ENCODE data around the gene MLIP.
"Not testable (repeated sequence)": the region's sequence is repeated elsewhere in the genome, so short reads cannot be mapped to it uniquely, and the experiment has no call there.

Gene MLIP

DNA sequence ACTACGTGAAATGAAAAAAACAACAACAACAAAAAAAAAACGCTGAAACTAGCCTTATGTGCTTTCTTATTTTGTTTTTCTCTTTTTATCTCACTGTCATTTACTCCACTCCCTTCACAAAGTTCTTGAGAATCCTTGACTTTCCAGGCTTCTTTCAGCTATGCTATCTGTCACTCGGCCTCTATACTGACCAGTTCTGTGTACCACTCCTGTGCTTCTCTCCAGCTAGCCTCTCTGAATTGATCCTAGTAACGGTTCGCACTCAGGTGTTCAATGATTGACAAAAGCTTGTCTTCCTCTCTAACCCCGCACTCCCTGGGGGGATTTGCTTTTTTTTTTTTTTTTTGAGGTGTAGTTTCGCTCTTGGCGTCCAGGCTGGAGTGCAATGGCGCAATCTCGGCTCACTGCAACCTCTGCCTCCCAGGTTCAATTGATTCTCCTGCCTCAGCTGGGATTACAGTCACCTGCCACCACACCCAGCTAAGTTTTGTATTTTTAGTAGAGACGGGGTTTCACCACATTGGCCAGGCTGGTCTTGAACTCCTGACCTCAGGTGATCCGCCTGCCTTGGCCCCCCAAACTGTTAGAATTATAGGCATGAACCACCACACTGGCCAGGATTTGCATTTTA, 31.8 kb downstream of the MLIP start:
- DNase-seq (ENCODE audit: low spot score), result no peak

DNA sequence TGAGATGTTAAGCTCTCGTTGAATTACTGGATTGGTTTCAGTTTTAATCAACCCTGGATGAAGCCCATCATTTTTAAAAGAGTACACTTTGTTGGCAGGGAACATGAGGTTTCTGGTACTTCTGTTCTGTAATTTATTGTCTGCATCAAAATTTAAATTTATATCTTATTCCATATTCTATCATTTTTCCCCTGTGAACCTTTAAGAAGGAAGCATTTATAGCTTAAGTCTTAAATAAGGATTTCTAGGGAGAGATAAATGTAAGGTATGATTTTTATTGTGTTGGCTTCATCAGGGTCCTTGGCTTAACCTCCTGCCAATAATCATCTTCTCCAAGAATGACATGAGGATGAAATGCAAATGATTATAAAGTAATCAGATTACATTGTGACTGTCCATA, 40.6 kb downstream of the MLIP start:
- no peak for DNase-seq (ENCODE audit: low spot score)

DNA sequence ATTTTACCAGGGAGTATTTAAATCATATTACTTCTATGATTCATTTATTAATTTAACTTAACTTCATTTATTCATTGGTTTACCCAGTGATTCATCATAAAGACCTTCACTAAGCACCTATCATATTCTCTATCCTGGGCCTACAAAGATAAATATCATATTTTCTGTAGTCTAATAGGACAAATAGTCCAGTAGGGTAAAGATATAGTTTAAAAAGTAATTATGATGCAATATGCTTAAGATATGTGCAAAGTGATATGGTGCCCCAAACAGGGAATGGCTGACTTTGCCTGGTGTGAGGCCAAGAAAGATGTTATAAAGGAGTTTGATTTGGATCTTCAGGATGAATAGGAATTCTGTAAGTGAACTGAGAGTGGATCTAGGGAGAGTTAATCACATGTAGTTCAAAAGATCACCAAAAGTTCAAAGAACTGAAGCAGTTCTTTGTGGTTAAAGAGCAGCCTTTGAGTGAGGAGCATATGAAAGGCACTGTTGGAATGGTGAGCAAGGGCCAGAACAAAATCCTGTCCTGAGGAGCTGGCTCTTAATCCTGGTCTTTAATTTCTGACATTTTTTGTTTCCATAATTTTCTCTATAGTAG, 45.5 kb downstream of the MLIP start:
- DNase-seq (ENCODE audit: low spot score), result no peak

DNA sequence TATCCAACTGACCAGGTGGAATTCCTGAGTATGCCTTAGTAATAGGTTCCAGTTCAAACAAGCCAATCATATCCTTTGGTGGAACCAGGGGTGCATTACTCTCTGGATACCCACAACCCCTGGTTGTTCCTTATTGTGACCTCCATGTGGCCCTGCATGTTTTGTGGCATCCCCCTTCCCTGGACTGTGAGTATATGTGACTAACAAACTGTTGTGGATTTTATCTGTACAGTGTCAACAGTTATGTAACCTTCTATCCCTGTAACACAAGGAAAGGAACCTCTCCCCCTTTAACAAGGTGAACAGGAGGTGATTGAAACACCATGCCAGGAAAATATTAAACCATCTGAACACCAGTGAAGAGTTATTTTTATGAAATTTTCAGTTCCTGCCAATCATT, 46.2 kb downstream of the MLIP start:
- DNase-seq (ENCODE audit: low spot score), result no peak

DNA sequence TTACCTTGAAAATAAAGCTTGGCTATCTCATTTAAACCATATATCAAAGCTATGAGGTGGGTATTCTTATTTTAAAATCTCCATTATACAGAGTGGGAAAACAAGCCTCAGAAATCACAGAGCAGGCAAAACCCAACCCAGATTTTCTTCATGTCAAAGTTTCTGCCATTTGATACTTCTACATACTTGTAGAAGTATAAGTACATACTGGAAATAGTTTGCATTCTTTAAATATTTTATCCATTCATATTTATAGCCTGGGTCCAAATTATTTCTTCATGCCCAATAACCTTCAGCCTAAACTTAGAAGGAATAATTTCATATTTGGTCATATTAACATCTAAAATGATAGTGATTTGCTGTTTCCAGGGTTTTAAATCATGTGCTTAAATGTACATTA, 61.8 kb downstream of the MLIP start:
- no peak for DNase-seq (ENCODE audit: low spot score)

DNA sequence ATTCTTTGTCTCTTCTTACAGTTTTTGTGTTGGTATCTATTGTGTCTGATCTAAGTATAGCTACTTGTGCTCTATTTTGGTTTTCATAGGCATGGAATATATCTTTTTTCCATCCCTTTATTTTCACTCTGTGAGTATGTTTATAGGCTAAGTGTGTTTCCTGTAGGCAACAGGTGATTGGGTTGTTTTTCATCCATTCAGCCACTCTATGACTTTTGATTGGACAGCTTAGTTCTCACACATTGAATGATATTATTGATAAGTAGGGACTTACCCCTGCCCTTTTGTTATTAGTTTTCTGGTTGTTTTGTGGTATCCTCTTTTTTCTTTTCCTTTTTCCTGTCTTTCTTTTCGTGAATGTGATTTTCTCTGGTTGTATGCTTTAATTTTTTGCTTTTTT, 67.9 kb downstream of the MLIP start:
- no peak for DNase-seq (ENCODE audit: low spot score)

DNA sequence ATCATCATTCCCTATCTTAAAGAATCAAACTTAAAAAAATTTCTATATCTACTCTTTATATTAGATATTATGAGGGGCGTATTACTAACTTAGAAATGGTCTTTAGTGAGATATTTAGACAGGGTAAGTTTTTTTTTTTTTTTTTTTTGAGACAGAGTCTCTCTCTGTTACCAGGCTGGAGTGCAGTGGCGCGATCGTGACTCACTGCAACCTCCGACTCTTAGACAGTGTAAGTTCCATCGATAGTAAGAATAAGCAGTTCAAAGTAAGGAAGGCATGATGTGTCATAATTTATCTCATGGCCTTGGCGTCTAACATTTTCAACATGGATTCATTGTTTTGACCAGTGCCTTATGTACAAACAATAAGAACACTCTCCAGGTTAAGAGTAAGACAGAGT, 72.4 kb downstream of the MLIP start:
- no peak for DNase-seq (ENCODE audit: low spot score)

DNA sequence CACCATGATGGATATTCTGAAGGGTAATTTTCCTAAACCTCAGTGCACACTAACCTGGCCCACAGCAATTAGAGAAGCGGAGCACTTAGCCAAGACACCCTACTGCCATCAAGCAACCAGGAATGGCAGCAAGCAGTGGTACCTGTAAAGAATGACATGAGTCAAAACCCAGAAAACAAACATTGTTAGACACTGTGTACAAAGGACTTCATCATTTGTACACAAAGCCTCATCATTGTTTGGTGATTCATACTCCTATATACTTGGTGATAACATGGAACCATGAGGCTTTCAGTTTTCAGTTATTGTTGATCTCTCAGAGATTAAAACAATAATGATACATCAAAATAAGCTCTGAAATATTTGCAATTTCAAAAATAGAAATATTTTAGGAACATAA, 74.6 kb downstream of the MLIP start:
- DNase-seq (ENCODE audit: low spot score), result no peak

DNA sequence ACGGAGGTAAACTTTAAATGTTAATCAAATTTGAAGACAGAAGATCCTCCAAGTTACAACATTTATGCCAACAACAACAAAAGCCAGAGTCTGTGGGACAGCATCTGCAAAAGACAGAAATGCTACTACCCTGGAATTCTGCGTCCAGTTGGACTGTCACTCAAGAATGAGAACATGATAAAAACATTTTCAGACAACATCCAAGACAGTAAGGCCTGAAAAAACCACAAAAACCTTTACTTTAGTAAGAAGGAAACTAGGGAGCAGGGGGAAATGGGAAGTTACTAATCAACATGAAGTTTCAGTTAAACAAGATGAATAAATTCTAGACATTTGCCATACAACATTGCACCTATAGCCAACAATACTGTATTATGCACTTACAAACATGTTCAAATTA, 77.6 kb downstream of the MLIP start:
- DNase-seq (ENCODE audit: low spot score), result no peak

DNA sequence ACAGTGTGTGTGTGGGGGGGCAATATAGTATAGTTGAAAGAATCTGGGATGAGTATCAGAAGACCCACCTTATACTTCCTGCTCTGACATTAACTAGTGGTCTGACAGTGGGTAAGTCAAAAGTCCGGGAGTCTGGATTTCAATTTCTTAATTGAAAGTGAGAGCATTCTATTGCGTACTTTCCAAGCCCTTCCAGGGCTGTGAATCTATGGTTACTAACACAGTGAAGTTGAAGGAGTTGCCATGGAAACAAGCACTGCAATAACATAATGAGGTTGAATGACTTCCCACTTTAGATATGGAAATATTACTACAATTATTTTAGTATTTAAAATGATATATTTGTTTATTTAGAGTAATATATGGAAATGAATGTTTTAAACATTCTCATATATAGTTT, 80.2 kb downstream of the MLIP start:
- DNase-seq (ENCODE audit: low spot score), result no peak

DNA sequence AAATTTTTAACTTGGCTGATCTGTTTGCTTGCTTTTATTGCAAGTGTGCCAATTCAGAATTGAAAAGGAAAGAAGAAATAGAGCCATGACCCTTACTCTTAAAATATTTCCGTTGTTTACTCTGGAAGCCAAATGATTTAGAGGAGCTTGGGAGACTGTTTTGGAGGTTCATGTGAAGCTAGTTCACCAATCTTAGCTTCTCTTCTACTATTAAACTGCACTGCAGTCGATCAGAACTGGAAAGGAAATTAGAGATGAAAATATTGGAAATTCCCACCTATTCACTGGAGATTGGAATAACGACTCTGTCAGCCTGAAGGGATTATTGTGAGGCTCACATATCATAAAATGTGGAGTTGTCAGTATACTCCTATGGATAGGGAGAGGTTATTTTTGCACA, 81.8 kb downstream of the MLIP start:
- DNase-seq (ENCODE audit: low spot score), result no peak

DNA sequence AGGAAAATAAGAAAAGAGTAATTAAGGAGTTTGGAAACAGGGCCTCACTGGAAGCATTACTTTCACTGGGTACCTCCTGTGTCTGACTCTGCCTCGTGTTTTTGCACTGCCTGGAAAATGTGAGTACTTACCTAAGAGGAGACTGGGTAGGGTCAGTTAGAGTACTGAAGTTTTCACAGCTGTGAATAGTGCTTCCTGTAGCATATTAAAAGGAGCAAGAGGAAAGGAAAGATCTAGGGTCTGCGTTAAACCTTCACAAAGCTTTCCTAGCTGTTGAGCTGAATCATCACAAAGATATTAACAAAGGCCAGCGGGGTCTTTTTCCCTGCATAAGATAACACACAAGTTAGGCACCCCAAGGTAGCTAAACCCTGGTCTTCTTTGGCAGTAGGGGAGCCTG, 82.3 kb downstream of the MLIP start:
- DNase-seq (ENCODE audit: low spot score), result no peak

DNA sequence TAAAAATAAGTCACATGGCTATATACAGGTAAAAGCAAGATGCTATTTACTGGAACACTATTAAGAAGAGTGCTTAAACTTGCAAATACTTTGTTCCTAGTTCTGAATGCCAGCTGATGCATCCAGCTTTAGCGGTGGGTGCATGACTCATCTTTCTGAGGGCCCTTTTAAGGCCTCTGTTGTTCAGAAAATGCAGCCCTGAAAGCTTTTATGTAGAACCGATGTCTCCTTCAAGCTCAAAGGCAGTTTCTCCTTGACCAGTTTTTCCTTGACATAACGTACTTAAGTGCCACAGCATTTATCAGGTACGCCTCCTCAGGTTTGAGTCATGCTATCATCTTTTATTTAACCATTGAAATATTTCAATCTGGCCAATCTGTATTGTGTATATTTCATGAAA, 82.8 kb downstream of the MLIP start:
- no peak for DNase-seq (ENCODE audit: low spot score)

DNA sequence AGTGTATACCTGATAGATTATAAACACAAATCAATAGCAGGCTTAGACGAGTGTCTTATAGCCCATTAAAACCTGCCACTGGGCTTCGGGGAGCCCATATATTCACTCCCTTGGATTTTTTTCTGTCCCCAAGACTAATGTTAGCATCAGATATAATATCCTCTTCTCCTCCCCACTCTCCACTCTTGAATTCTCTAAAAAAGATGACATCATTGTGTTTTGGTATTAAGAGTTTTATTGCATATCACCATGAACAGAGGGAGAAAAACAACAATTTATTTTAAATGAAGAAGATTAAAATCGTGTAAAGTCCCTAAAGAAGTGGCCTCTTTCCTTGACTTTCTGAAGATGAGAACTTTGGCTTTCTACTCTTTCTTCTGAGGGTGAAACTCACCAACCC, 84.4 kb downstream of the MLIP start:
- no peak for DNase-seq (ENCODE audit: low spot score)

DNA sequence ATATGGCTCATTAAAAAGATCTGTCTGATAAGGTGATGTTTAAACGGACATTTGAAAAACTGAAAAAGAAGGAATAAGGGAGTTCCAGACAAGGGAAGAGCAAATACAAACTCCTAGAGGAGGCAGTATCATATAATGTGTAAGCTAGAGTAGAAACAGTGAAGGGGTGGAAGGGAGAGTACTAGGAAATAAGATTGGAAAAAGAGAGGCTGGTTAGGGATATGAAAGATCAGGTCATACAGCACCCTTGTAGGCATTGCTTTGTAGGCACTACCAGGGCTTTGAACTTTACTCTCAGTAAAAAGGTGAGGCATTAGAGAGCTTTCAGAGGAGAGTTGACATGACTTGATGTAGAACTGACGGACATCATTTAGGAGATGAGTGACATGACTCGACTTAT, 85.7 kb downstream of the MLIP start:
- DNase-seq (ENCODE audit: low spot score), result no peak

DNA sequence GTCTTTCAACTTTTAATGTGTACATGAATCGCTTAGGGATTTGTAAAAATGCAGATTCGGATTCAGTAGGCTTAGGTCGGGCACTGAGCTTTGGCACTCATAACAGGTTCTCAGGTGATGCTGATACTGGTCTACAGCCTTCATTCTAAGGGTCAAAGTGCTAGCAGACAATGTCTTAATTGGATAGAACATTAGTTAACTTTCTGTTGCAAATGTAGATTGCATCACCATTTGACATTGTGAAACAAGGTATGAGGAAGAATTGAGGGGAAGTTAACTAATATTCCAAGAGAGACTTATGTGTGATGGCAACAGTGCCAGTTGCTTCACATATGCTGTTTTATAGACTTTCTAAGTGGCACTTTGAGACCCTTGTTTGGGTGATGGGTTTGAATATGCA, 86.9 kb downstream of the MLIP start:
- DNase-seq (ENCODE audit: low spot score), result no peak

DNA sequence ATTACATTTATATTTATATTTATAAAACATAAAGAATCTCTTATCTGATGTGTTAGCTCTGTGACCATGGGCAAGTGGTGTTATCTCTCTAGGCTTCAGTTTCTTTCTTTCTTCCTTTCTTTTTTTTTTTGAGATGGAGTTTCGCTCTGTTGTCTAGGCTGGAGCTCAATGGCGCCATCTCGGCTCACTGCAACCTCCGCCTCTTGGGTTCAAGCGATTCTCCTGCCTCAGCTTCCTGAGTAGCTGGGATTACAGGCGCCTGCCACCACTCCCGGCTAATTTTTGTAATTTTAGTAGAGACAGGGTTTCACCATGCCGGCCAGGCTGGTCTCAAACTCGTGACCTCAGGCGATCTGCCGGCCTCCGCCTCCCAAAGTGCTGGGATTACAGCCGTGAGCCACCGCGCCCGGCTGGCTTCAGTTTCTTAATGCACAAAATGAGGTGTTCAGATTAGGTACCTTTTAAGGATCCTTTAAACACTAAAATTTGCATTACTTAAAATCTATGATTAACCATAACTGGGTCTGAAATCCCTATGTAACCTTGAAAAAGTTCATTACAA, 92.3 kb downstream of the MLIP start:
- not testable (repeated sequence) for DNase-seq (ENCODE audit: low spot score)

DNA sequence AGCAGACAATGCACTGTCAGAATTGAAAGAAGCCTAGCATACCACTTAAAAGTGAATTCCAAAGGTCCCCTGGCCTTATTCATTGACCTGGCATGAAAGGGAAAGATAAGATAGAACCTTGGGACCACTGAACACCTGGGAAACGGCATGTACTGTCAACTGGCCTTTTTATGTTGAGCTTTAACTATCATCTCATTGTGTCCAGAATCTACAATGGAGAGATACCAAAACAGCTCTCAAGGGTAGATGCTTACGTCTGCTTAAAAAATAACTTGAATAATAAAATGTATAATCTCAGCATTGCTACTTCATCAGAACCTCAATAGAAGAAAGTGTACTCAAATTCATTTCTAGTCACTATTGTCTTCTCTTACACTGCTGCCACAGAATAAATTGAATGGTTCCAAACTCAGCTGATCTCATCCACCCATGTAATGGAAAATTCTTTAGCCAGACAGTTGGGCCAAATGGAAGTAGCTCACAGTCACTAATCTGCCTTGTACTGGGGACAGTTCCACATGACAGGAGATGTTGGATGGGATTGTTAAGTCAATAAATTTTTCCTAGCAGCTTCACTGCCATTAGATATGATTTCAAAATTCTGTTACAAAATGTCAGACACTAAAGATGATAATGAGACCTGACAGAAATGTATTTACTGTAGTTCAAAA, 93.8 kb downstream of the MLIP start:
- no peak for DNase-seq (ENCODE audit: low spot score)

DNA sequence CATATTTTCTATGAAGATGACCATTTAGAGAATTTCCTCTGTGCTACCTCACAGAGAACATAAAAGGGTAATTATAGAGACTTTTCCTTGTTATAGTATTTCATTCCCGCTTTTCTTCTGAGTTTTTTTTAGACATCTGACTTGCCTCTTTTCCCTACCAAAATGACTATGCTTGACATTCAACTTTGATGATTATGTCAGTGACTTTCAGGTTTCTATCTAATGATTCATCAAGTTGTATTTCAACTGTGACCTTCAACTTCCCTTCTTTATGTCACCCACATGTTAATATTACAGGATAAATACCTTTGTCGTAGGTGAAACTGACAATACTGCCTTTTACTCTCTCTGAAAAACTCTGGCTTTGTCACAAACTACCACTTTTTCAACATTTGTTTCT, 95.3 kb downstream of the MLIP start:
- DNase-seq (ENCODE audit: low spot score), result no peak

DNA sequence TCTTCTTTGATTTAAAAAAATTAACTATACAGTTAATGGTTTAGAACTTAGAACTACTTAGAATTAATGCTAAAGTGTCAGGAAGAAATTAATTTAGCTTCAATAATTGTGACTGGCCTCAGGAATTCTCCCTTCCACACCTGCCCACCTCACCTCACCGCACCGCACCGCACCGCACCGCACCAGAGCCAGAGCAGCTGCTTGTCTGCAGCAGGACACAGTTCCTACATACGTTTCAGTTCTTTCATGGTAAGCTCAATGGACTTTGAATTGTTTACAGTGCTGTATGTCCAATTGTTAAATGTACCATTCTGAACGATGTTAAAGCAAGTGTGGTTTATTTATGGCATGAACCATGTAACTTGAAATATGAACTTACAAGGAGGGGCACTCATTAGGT, 98.7 kb downstream of the MLIP start:
- not testable (repeated sequence) for DNase-seq (ENCODE audit: low spot score)

DNA sequence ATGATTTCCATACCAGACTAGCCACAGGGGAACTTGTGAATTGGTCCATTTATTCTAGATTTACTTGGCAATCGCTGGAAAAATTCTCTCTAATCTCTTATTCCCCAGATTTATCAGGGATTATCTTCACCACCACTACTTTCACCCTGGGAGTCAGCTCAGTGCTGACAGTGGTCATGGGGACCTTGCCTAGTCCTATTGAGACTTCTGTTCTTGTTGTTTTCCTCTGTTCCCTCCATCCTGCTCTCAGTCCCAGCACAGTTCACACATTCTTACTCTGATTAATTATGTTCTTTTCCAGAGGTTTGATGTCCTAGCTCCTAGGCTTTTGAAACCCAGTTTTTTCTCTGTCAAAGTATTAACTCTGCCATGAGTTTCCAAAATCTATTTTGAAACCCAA, 103.0 kb downstream of the MLIP start:
- DNase-seq (ENCODE audit: low spot score), result no peak

DNA sequence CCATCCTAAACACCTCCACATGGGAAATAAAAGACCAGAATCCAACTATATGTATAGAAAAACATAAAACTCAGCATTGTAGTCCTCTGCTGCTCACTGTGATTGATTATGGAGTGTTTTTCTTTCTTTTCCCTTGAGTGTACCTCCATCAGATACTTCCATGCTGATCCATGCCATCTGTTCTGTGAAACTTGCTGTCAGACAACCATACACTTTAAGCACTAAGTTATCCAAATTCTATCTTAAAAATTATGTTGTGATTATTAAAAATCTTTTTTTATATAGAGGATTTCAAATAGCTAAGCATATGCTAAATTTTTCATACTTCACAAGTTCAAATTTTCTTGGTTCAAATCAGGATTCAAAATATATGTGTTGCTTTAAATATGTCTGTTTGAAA, 105.1 kb downstream of the MLIP start:
- no peak for DNase-seq (ENCODE audit: low spot score)

DNA sequence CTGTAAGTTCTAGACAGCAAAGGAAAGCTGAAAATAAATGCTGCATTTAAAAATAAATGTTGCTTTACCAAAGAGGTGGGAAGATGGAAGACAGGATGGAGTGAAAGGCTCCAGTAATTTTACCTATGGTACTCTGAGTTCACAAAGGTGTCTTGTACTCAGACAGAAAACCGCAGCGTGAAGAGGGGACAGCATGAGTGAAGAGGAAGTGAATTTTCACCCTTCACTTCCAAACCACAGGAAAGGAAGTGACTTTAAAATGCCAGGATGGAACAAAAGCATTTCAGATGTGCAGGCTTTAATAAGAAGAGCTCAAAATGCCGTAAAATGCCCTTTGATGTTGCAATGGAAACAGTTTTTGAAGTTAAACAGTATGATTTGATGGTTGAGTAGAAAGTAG, 105.8 kb downstream of the MLIP start:
- no peak for DNase-seq (ENCODE audit: low spot score)

DNA sequence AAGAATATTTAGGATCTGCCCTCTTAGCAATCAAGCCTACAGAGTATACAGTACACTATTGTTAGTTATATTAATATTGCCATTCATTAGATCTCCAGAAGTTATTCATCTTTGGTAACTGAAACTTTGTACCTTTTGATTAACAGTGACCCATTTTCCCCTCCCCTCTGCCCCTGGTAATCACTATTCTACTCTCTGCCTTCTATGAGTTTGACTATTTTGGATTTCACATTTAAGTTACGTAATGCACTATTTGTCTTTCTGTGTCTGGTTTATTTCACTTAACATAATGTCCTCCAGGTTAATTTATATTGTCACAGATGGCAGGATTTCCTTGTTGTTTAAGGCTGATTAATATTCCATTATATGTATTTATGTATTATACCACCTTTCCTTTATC, 111.0 kb downstream of the MLIP start:
- no peak for DNase-seq (ENCODE audit: low spot score)
